Loucy (cell line): ENCODE data around the gene EFTUD2.

Source experiments
- CTCF ChIP-seq: fragments of 200-600 bp; sonication (generic); conservative IDR thresholded peaks from 2 replicates; pipeline ENCODE4 v1.5.1; 2014; ENCODE audit warnings: mild to moderate bottlenecking, antibody characterized with exemption, low read length
- EZH2phosphoT487 ChIP-seq: fragments of 200-600 bp; IDR thresholded peaks from 2 replicates; pipeline ENCODE4 v1.6.1; 2018; ENCODE audit warnings: antibody characterized with exemption, mild to moderate bottlenecking, moderate library complexity, borderline replicate concordance

GRCh38 chr17:44925731-44926697, 26.8 kb upstream of the EFTUD2 start:
- TF ChIP-seq CTCF, result no peak
- TF ChIP-seq EZH2phosphoT487, result no peak
